Head of caudate nucleus (tissue), 42 donors: Measurements from ENCODE around the gene CHMP3.
"Not testable (repeated sequence)": the region's sequence is repeated elsewhere in the genome, so short reads cannot be mapped to it uniquely, and the experiment has no call there.

Experiments used
- DNase-seq, 42 donors: peaks; one replicate each; pipeline versions ENCODE4 v3.0.0 to v3.0.0-alpha.2; 2020 to 2021; ENCODE audit warnings: mixed read lengths in 7 of 42
- intact Hi-C: fragments of 100-400 bp; cut with DNase I; formaldehyde crosslinking; loops from one replicate; pipeline ENCODE4 v1.15.0; 2022

CHMP3 gene

GRCh38 chr2:86518481-86518880 lies 44.8 kb downstream of the CHMP3 start:
- intact Hi-C loops: no loop called here
- peak in 40 of 42 donors; percentile 11 to 79 (median 54) for DNase-seq

GRCh38 chr2:86513948-86514660 lies 49.1 kb downstream of the CHMP3 start:
- intact Hi-C loops: no loop called here
- no peak for DNase-seq

- intact Hi-C loops: no loop called here
- no peak for DNase-seq
Observed at GRCh38 chr2:86512892-86513291, 50.4 kb downstream of the CHMP3 start.

GRCh38 chr2:86512034-86512433 lies 51.2 kb downstream of the CHMP3 start:
- intact Hi-C loops: no loop called here

GRCh38 chr2:86510436-86510933 lies 52.8 kb downstream of the CHMP3 start:
- intact Hi-C loops: no loop called here
- no peak for DNase-seq

More at GRCh38 chr2:86512034-86512433, 51.2 kb downstream of the CHMP3 start:
- no peak for DNase-seq

GRCh38 chr2:86507600-86507999 lies 55.6 kb downstream of the CHMP3 start:
- intact Hi-C loops: no loop called here
- no peak for DNase-seq

GRCh38 chr2:86500325-86501083 lies 62.7 kb downstream of the CHMP3 start:
- intact Hi-C loops: no loop called here
- no peak for DNase-seq

- DNase-seq: no peak
- intact Hi-C loops: no loop called here
Observed at GRCh38 chr2:86499326-86499725, 63.9 kb downstream of the CHMP3 start.

- intact Hi-C loops: no loop called here
- no peak for DNase-seq
Observed at GRCh38 chr2:86498468-86499260, 64.6 kb downstream of the CHMP3 start.

- DNase-seq, intact Hi-C loops: not testable (repeated sequence)
Observed at GRCh38 chr2:86496391-86496790, 66.9 kb downstream of the CHMP3 start.

GRCh38 chr2:86492048-86492453 lies 71.2 kb downstream of the CHMP3 start:
- no peak for DNase-seq
- intact Hi-C loops: no loop called here

GRCh38 chr2:86491088-86491487 lies 72.2 kb downstream of the CHMP3 start:
- DNase-seq: no peak
- intact Hi-C loops: no loop called here

- DNase-seq: no peak
- intact Hi-C loops: no loop called here
Observed at GRCh38 chr2:86490245-86490644, 73.0 kb downstream of the CHMP3 start.

- peak in 3 of 42 donors; percentile 27 to 51 (median 49) for DNase-seq
- intact Hi-C loops: no loop called here
Observed at GRCh38 chr2:86489542-86489941, 73.7 kb downstream of the CHMP3 start.

GRCh38 chr2:86488561-86489250 lies 74.5 kb downstream of the CHMP3 start:
- intact Hi-C loops: no loop called here
- DNase-seq: no peak

- intact Hi-C loops: no loop called here
- no peak for DNase-seq
Observed at GRCh38 chr2:86487062-86487461, 76.2 kb downstream of the CHMP3 start.

GRCh38 chr2:86485802-86486201 lies 77.4 kb downstream of the CHMP3 start:
- intact Hi-C loops: no loop called here

GRCh38 chr2:86485103-86485502 lies 78.1 kb downstream of the CHMP3 start:
- DNase-seq: no peak
- intact Hi-C loops: no loop called here

More at GRCh38 chr2:86485802-86486201, 77.4 kb downstream of the CHMP3 start:
- no peak for DNase-seq

- intact Hi-C loops: no loop called here
- DNase-seq: peak in 4 of 42 donors; percentile 36 to 63 (median 47)
Observed at GRCh38 chr2:86484385-86484784, 78.9 kb downstream of the CHMP3 start.
